MG63 (cell line): ENCODE measurements around the gene NEUROD2. TPM values are rescaled to one million over a fixed set of nuclear protein-coding genes. Genes with fewer than 3 reads are reported as not detected.

ENCODE experiments used
- DNase-seq: peaks from one replicate; pipeline ENCODE4 v3.0.0-alpha.2; 2020
- H3K27me3 ChIP-seq: fragments of 250-450 bp; sonication (Bioruptor Pico); 2 replicates; pipeline ENCODE4 v1.5.1; 2020; ENCODE audit warnings: mild to moderate bottlenecking, moderate library complexity
- H3K36me3 ChIP-seq: fragments of 250-450 bp; sonication (Bioruptor Pico); 2 replicates; pipeline ENCODE4 v1.5.1; 2020; ENCODE audit warnings: mild to moderate bottlenecking, moderate library complexity
- H3K4me3 ChIP-seq: fragments of 250-450 bp; sonication (Bioruptor Pico); 2 replicates; pipeline ENCODE4 v1.5.1; 2020; ENCODE audit warnings: mild to moderate bottlenecking, moderate library complexity
- H3K9me3 ChIP-seq: fragments of 250-450 bp; sonication (Bioruptor Pico); 2 replicates; pipeline ENCODE4 v1.5.1; 2020; ENCODE audit warnings: mild to moderate bottlenecking, moderate library complexity
- total RNA-seq: library from RNA; depleted of rRNA; stranded (reverse); fragments of >200 nt; shearing (Covaris generic); gene quantifications from 2 replicates; pipeline ENCODE4 v1.2.3, GENCODE V29; 2014; ENCODE audit warnings: low replicate concordance

The NEUROD2 gene
- total RNA-seq, 1 experiment from 2014 or later = not detected

- H3K36me3 ChIP-seq = no peaks in the 10 kb centered on the region; the same call in 1 of the 2 replicates
- no peaks in the 10 kb centered on the region for H3K9me3 ChIP-seq
- H3K4me3 ChIP-seq = no peak within 1 kb of the TSS
- peaks cover 9% of the 10 kb centered on the region; the same call in 1 of the 2 replicates for H3K27me3 ChIP-seq
- DNase-seq = no peak
Observed at GRCh38 chr17:39626171-39627046, 18.7 kb upstream of the NEUROD2 start, which contains the start of gene PPP1R1B. Gene PPP1R1B, plus strand, starts transcription at chr17:39626952. Its CDS starts 441 bp downstream, at chr17:39627393.

- Histone ChIP-seq H3K4me3 (no peak overlapping the region), H3K36me3 (no peaks in the 10 kb centered on the region; the same call in 1 of the 2 replicates), H3K27me3 (peaks cover 12% of the 10 kb centered on the region; the same call in 1 of the 2 replicates), H3K9me3 (no peaks in the 10 kb centered on the region)
- peak; percentile 49 for DNase-seq
Observed at GRCh38 chr17:39625198-39625785, 17.6 kb upstream of the NEUROD2 start.

GRCh38 chr17:39624313-39624712, 16.6 kb upstream of the NEUROD2 start:
- no peak for DNase-seq
- no peaks in the 10 kb centered on the region; the same call in 1 of the 2 replicates for H3K36me3 ChIP-seq
- H3K9me3 ChIP-seq = no peaks in the 10 kb centered on the region
- peaks cover 12% of the 10 kb centered on the region; the same call in 1 of the 2 replicates for H3K27me3 ChIP-seq
- no peak overlapping the region for H3K4me3 ChIP-seq

- DNase-seq = peak; percentile 84
Observed at GRCh38 chr17:39623356-39623950, 15.7 kb upstream of the NEUROD2 start.

DNA sequence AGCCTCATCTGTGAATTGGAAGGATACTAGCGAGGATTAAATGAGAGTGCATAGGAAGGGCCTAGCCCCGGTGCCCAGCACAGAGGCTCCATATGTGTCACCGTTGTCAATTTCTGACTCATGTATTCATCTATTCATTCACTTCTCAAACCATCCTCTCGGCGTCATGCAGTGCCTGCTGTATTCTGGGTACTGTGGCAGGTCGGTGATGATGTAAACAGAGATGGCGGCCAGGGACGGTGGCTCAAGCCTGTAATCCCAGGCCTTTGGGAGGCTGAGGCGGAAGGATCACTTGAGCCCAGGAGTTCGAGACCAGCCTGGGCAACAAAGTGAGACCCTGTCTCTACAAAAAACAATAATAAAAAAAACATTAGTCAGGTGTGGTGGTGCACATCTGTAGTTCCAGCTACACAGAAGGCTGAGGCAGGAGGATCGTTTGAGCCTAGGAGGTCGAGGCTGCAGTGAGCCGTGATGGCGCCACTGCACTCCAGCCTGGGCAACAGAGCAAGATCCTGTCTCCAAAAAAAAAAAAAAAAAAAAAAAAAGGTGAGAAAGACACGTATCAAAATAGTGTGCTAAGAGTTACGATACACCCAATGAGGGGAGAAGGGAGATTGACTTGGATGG, 14.8 kb upstream of the NEUROD2 start:
- H3K4me3 ChIP-seq = no peak overlapping the region
- H3K9me3 ChIP-seq = no peaks in the 10 kb centered on the region
- no peaks in the 10 kb centered on the region; the same call in 1 of the 2 replicates for H3K36me3 ChIP-seq
- H3K27me3 ChIP-seq = peaks cover 12% of the 10 kb centered on the region; the same call in 1 of the 2 replicates
- DNase-seq = no peak

More at GRCh38 chr17:39623356-39623950, 15.7 kb upstream of the NEUROD2 start:
- Histone ChIP-seq H3K9me3 (no peaks in the 10 kb centered on the region), H3K36me3 (no peaks in the 10 kb centered on the region; the same call in 1 of the 2 replicates), H3K27me3 (peaks cover 12% of the 10 kb centered on the region; the same call in 1 of the 2 replicates), H3K4me3 (no peak overlapping the region)

- DNase-seq = peak; percentile 74
- peaks cover 5% of the 10 kb centered on the region; the same call in 1 of the 2 replicates for H3K27me3 ChIP-seq
Observed at GRCh38 chr17:39621523-39622379, 14.0 kb upstream of the NEUROD2 start.

GRCh38 chr17:39619786-39620101, 12.0 kb upstream of the NEUROD2 start:
- 0 out of 2 replicates have a peak, but pooled peaks cover 3% of the 10 kb centered on the region for H3K27me3 ChIP-seq
- no peaks in the 10 kb centered on the region; the same call in 1 of the 2 replicates for H3K36me3 ChIP-seq
- H3K9me3 ChIP-seq = no peaks in the 10 kb centered on the region
- no peak overlapping the region for H3K4me3 ChIP-seq
- DNase-seq = no peak

More at GRCh38 chr17:39621523-39622379, 14.0 kb upstream of the NEUROD2 start:
- Histone ChIP-seq H3K9me3 (no peaks in the 10 kb centered on the region), H3K4me3 (no peak overlapping the region), H3K36me3 (no peaks in the 10 kb centered on the region; the same call in 1 of the 2 replicates)

DNA sequence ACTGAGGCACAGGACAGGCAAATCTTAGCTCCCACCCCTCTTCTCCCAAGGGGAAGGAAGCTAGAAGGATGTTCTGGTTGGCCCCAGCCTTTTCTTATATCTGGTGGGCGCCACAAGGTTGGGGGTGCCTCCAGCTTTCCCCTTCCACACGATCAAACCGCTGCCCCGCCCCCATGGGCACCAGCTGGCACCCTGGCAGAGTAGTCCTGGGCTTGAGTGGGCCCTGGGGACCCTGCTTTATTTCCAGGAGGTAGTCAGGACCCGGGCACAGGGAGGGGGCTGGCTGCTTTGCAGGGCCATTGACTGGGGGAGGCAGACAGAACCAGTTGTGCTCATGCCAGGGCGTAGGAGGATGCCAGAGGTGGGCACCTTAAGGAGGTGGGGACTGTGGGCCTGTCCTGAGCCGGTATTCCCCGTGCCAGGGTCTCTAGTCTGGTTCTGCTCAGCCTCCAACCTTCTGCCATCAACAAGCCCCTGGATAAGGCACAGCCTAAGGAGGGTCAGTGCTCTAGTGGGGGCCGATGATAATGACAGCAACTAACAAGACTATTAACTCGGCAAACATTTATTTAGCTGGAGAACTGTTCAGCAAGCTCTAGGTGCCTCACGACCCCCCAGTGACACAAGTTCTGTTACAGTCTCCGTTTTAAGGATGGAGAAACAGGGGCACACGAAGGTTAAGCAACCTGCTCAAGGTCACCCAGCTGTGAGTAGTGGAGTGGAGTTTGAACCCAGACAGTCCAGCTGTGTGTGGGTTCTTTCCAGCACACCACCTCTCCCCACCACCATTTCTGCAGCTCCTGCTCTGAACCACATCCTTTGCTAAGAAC, 11.5 kb upstream of the NEUROD2 start:
- Histone ChIP-seq H3K4me3 (no peak overlapping the region; the same call in 1 of the 2 replicates), H3K36me3 (no peaks in the 10 kb centered on the region; the same call in 1 of the 2 replicates), H3K9me3 (no peaks in the 10 kb centered on the region), H3K27me3 (0 out of 2 replicates have a peak, but pooled peaks cover 3% of the 10 kb centered on the region)
- no peak for DNase-seq

DNA sequence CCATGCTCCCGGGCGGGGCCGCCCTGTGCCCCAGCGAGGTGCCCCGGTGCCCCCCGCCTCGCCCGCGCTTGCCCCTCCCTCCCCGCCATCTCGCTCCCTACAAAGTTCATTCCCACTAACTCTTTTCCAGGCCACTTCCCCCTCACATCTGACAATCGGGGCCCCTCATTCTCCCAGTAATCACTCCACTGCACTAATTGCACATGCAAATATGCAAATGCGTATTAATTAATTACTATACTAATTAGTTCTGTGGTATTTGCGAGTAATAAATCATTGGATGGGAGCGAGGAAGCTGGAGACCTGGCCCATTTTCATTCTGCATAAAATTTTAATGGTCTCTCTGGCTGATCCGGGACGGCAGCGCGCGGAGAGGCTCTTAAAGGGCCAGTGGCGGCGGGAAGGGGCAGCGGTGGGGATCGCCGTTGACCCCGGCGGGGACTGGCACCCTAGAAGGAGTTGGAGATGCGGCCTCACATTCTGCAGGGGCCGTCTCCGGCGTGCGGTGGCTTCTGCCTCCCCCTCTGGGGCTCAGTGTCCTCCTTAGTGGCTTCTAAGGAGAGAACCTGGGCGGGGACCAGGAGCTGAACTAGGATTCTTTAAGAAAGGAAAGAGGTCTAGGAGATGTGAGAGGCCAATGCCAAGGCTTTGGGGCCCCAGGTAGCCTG, 10.7 kb upstream of the NEUROD2 start:
- H3K4me3 ChIP-seq = peak overlapping the region; percentile 52
- H3K27me3 ChIP-seq = 0 out of 2 replicates have a peak, but pooled peaks cover 3% of the 10 kb centered on the region
- no peaks in the 10 kb centered on the region for H3K9me3 ChIP-seq
- H3K36me3 ChIP-seq = no peaks in the 10 kb centered on the region; the same call in 1 of the 2 replicates
- DNase-seq = no peak

- peak; percentile 84 for DNase-seq
- no peaks in the 10 kb centered on the region; the same call in 1 of the 2 replicates for H3K36me3 ChIP-seq
- peak overlapping the region; percentile 52 for H3K4me3 ChIP-seq
- H3K9me3 ChIP-seq = no peaks in the 10 kb centered on the region
- 0 out of 2 replicates have a peak, but pooled peaks cover 3% of the 10 kb centered on the region for H3K27me3 ChIP-seq
Observed at GRCh38 chr17:39617446-39618245, 9.9 kb upstream of the NEUROD2 start.

- Histone ChIP-seq H3K4me3 (no peak overlapping the region; the same call in 1 of the 2 replicates), H3K9me3 (no peaks in the 10 kb centered on the region), H3K36me3 (no peaks in the 10 kb centered on the region), H3K27me3 (0 out of 2 replicates have a peak, but pooled peaks cover 3% of the 10 kb centered on the region)
- no peak for DNase-seq
Observed at GRCh38 chr17:39617100-39617445, 9.4 kb upstream of the NEUROD2 start.

DNA sequence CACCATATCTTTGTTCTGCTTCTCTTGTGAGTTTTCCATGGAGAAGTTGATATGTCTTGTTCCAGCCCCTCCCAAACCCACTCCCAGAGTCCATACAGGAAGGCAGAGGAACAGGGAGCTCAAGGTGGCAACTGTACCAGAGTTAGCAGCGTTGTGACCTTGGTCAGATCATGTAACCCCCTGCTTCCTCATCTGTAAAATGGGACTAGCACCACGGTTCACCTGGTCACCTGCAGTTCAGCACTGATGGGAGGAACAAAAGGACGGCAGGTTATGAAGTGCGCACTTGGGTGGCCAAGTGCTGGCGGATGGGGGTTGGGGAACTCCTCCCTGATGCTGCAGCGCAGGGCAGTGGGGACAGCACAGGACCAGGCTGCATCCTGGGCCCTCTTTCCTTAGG, 7.7 kb upstream of the NEUROD2 start:
- DNase-seq = no peak
- Histone ChIP-seq H3K9me3 (no peaks in the 10 kb centered on the region), H3K36me3 (no peaks in the 10 kb centered on the region), H3K27me3 (no peaks in the 10 kb centered on the region), H3K4me3 (no peak overlapping the region)

GRCh38 chr17:39614545-39615157, 6.9 kb upstream of the NEUROD2 start:
- no peaks in the 10 kb centered on the region for H3K36me3 ChIP-seq
- no peaks in the 10 kb centered on the region for H3K9me3 ChIP-seq
- no peak for DNase-seq
- no peaks in the 10 kb centered on the region for H3K27me3 ChIP-seq
- no peak overlapping the region for H3K4me3 ChIP-seq
